WTC11 (cell line): ENCODE measurements around the gene CCM2. TPM values are rescaled to one million over a fixed set of nuclear protein-coding genes. Genes with fewer than 3 reads are reported as not detected.

Experiments
- ATAC-seq: fragments of 200-7000 bp; cut with Tn5 transposase; 2 replicates; pipeline ENCODE4 v1.10.0; 2021; ENCODE audit warnings: mild to moderate bottlenecking, moderate library complexity
- CTCF ChIA-PET: fragments of 300-600 bp; sonication (Branson Sonifier 250); formaldehyde crosslinking; loops from one replicate; lab custom pipeline; 2021; ENCODE audit warnings: antibody characterized with exemption; lab: Charles Lee
- POLR2A ChIA-PET: fragments of 350-600 bp; sonication (Branson Sonifier 250); formaldehyde crosslinking; loops from one replicate; lab custom pipeline; 2021; ENCODE audit warnings: antibody characterized with exemption; lab: Charles Lee
- DNase-seq: peaks from one replicate; pipeline ENCODE4 v3.0.0; 2021; ENCODE audit warnings: low spot score
- H3K27ac Mint-ChIP-seq: 2 replicates; pipeline ENCODE4 v1.8.0; 2021; ENCODE audit warnings: mixed read lengths
- H3K27me3 Mint-ChIP-seq: 2 replicates; pipeline ENCODE4 v1.8.0; 2021; ENCODE audit warnings: low read depth, mild to moderate bottlenecking, moderate library complexity, mixed read lengths
- H3K36me3 Mint-ChIP-seq: 2 replicates; pipeline ENCODE4 v1.8.0; 2021; ENCODE audit warnings: mixed read lengths
- H3K4me1 Mint-ChIP-seq: 2 replicates; pipeline ENCODE4 v1.8.0; 2022; ENCODE audit warnings: mixed read lengths
- H3K4me3 Mint-ChIP-seq: 2 replicates; pipeline ENCODE4 v1.8.0; 2021; ENCODE audit warnings: mild to moderate bottlenecking, moderate library complexity, mixed read lengths
- H3K9me3 Mint-ChIP-seq: 2 replicates; pipeline ENCODE4 v1.8.0; 2021; ENCODE audit warnings: mixed read lengths
- AR ChIP-seq: fragments of 250-450 bp; sonication (Bioruptor Pico); IDR thresholded peaks from 2 replicates; pipeline ENCODE4 v1.9.0; 2021; ENCODE audit warnings: mild to moderate bottlenecking
- CDX4 ChIP-seq: fragments of 250-450 bp; sonication (Bioruptor Pico); IDR thresholded peaks from 2 replicates; pipeline ENCODE4 v1.9.0; 2021; ENCODE audit warnings: moderate library complexity, mild to moderate bottlenecking, inconsistent platforms, borderline replicate concordance
- CREB1 ChIP-seq: sonication (generic); formaldehyde crosslinking; IDR thresholded peaks from 2 replicates; pipeline ENCODE4 v1.8.0; 2023; ENCODE audit warnings: mild to moderate bottlenecking, missing genetic modification reagents
- CREM ChIP-seq: sonication (generic); formaldehyde crosslinking; IDR thresholded peaks from 2 replicates; pipeline ENCODE4 v1.8.1; 2022; ENCODE audit warnings: mild to moderate bottlenecking, missing genetic modification reagents, moderate library complexity
- EMX1 ChIP-seq: fragments of 250-450 bp; sonication (Bioruptor Pico); IDR thresholded peaks from 2 replicates; pipeline ENCODE4 v1.8.0; 2021; ENCODE audit warnings: mild to moderate bottlenecking
- FOXK1 ChIP-seq: sonication (generic); formaldehyde crosslinking; IDR thresholded peaks from 2 replicates; pipeline ENCODE4 v1.8.0; 2022; ENCODE audit warnings: mild to moderate bottlenecking, moderate library complexity, missing genetic modification reagents
- GRHL2 ChIP-seq: fragments of 250-450 bp; sonication (Bioruptor Pico); IDR thresholded peaks from 2 replicates; pipeline ENCODE4 v1.8.0; 2022; ENCODE audit warnings: mild to moderate bottlenecking, moderate library complexity; ENCODE audit not compliant: insufficient replicate concordance, severe bottlenecking
- NR2C2 ChIP-seq: sonication (generic); formaldehyde crosslinking; IDR thresholded peaks from 2 replicates; pipeline ENCODE4 v1.8.0; 2022; ENCODE audit warnings: mild to moderate bottlenecking, missing genetic modification reagents
- RELA ChIP-seq: sonication (generic); formaldehyde crosslinking; IDR thresholded peaks from 2 replicates; pipeline ENCODE4 v1.8.1; 2022; ENCODE audit warnings: missing genetic modification reagents, mild to moderate bottlenecking, borderline replicate concordance
- RORB ChIP-seq: fragments of 250-450 bp; sonication (Bioruptor Pico); IDR thresholded peaks from 2 replicates; pipeline ENCODE4 v1.9.0; 2021; ENCODE audit warnings: mild to moderate bottlenecking
- SMAD4 ChIP-seq: sonication (generic); formaldehyde crosslinking; IDR thresholded peaks from 2 replicates; pipeline ENCODE4 v1.8.0; 2022; ENCODE audit warnings: mild to moderate bottlenecking, missing genetic modification reagents
- SOX15 ChIP-seq: fragments of 250-450 bp; sonication (Bioruptor Pico); IDR thresholded peaks from 2 replicates; pipeline ENCODE4 v1.9.0; 2021; ENCODE audit warnings: mild to moderate bottlenecking
- TEAD4 ChIP-seq: sonication (generic); formaldehyde crosslinking; IDR thresholded peaks from 2 replicates; pipeline ENCODE4 v1.8.0; 2022; ENCODE audit warnings: mild to moderate bottlenecking, missing genetic modification reagents
- ZBTB21 ChIP-seq: sonication (generic); formaldehyde crosslinking; IDR thresholded peaks from 2 replicates; pipeline ENCODE4 v1.8.1; 2023; ENCODE audit warnings: mild to moderate bottlenecking, missing genetic modification reagents, borderline replicate concordance
- ZNF121 ChIP-seq: sonication (generic); formaldehyde crosslinking; IDR thresholded peaks from 2 replicates; pipeline ENCODE4 v1.8.0; 2023; ENCODE audit warnings: missing genetic modification reagents
- ZNF317 ChIP-seq: sonication (generic); formaldehyde crosslinking; IDR thresholded peaks from 2 replicates; pipeline ENCODE4 v1.8.1; 2023; ENCODE audit warnings: low read depth, mild to moderate bottlenecking, moderate library complexity, missing genetic modification reagents, borderline replicate concordance
- ZNF532 ChIP-seq: fragments of 250-450 bp; sonication (Bioruptor Pico); IDR thresholded peaks from 2 replicates; pipeline ENCODE4 v1.9.0; 2021; ENCODE audit warnings: mild to moderate bottlenecking, borderline replicate concordance
- total RNA-seq: library from RNA; stranded (reverse); gene quantifications from 3 replicates; pipeline ENCODE4 v1.2.3, GENCODE V29; 2021
- TF ChIP-seq, protein P1 (sequence below): sonication (generic); formaldehyde crosslinking; IDR thresholded peaks from 2 replicates; pipeline ENCODE4 v1.8.1; 2022; ENCODE audit warnings: missing genetic modification reagents, borderline replicate concordance
- TF ChIP-seq, protein P2 (sequence below): sonication (generic); formaldehyde crosslinking; IDR thresholded peaks from 2 replicates; pipeline ENCODE4 v1.8.1; 2023; ENCODE audit warnings: mild to moderate bottlenecking, moderate library complexity, missing genetic modification reagents

The CCM2 gene
- total RNA-seq, 1 experiment from 2014 or later: 32.7 TPM

GRCh38 chr7:44976040-44976745, 23.8 kb upstream of the CCM2 start:
- Mint-ChIP-seq H3K4me1 (no peaks in the 10 kb centered on the region), H3K27ac (no peak overlapping the region), H3K27me3 (no peaks in the 10 kb centered on the region; the same call in 1 of the 2 replicates), H3K4me3 (no peak overlapping the region), H3K9me3 (no peaks in the 10 kb centered on the region), H3K36me3 (no peaks in the 10 kb centered on the region; the same call in 1 of the 2 replicates)
- TF ChIP-seq RELA (CRISPR knock-in tag) (no peak), ZNF121 (CRISPR knock-in tag) (no peak), ZNF317 (CRISPR knock-in tag) (no peak), RORB (CRISPR knock-in tag) (no peak), SMAD4 (CRISPR knock-in tag) (no peak), CREB1 (CRISPR knock-in tag) (no peak), ZNF532 (no peak), NR2C2 (CRISPR knock-in tag) (no peak), ZBTB21 (CRISPR knock-in tag) (no peak), CREM (no peak), GRHL2 (CRISPR knock-in tag) (no peak), AR (CRISPR knock-in tag) (no peak), SOX15 (no peak), FOXK1 (CRISPR knock-in tag) (no peak)
- TF ChIP-seq, protein P1, sequence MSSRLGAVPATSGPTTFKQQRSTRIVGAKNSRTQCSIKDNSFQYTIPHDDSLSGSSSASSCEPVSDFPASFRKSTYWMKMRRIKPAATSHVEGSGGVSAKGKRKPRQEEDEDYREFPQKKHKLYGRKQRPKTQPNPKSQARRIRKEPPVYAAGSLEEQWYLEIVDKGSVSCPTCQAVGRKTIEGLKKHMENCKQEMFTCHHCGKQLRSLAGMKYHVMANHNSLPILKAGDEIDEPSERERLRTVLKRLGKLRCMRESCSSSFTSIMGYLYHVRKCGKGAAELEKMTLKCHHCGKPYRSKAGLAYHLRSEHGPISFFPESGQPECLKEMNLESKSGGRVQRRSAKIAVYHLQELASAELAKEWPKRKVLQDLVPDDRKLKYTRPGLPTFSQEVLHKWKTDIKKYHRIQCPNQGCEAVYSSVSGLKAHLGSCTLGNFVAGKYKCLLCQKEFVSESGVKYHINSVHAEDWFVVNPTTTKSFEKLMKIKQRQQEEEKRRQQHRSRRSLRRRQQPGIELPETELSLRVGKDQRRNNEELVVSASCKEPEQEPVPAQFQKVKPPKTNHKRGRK (CRISPR knock-in tag): no peak
- CTCF ChIA-PET: no interaction called here
- ATAC-seq (no peak), DNase-seq (no peak)
- POLR2A ChIA-PET: no interaction called here

DNA sequence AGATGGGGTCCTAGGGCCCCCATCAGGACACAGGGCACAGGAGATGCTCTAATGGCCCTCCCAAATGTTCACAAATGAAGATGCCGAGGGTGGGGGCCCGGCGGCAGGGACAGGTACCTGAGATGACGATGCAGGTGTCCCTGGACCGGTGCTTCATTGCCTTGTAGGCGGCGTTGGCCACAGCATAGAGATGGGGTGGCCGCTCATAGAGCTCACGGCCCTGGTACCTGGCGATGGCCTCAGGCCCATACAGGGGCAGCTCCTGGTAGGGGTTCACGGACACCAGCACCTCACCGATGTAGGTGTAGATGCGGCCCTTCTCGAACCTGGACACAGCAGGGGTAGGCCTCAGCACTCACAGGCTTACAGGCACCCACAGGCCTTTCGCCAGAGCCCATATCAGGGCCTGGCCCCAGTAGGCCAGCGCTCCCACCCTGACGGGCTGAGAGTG, 23.2 kb upstream of the CCM2 start:
- ChIA-PET CTCF (no interaction called here), POLR2A (no interaction called here)
- no peaks in the 10 kb centered on the region for H3K4me1 Mint-ChIP-seq
- H3K36me3 Mint-ChIP-seq: no peaks in the 10 kb centered on the region; the same call in 1 of the 2 replicates
- TF ChIP-seq TEAD4 (no peak), ZNF121 (CRISPR knock-in tag) (no peak), RORB (CRISPR knock-in tag) (no peak), EMX1 (CRISPR knock-in tag) (no peak), CDX4 (no peak)
- TF ChIP-seq, protein P2, sequence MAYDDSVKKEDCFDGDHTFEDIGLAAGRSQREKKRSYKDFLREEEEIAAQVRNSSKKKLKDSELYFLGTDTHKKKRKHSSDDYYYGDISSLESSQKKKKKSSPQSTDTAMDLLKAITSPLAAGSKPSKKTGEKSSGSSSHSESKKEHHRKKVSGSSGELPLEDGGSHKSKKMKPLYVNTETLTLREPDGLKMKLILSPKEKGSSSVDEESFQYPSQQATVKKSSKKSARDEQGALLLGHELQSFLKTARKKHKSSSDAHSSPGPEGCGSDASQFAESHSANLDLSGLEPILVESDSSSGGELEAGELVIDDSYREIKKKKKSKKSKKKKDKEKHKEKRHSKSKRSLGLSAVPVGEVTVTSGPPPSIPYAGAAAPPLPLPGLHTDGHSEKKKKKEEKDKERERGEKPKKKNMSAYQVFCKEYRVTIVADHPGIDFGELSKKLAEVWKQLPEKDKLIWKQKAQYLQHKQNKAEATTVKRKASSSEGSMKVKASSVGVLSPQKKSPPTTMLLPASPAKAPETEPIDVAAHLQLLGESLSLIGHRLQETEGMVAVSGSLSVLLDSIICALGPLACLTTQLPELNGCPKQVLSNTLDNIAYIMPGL (CRISPR knock-in tag): no peak
- no peak for DNase-seq
- H3K27me3 Mint-ChIP-seq: no peaks in the 10 kb centered on the region; the same call in 1 of the 2 replicates
- H3K4me3 Mint-ChIP-seq: no peak overlapping the region
- ATAC-seq: no peak
- no peak overlapping the region; the same call in 1 of the 2 replicates for H3K27ac Mint-ChIP-seq
- no peaks in the 10 kb centered on the region for H3K9me3 Mint-ChIP-seq
